ENCODE data around the gene HIBADH.

The HIBADH gene

GRCh38 chr7:27526131-27526530 lies 136.6 kb downstream of the HIBADH start:
- no peak overlapping the region for H3K4me3 ChIP-seq (replicated peaks; ENCODE audit: low read depth, low read length)
- no peak for DNase-seq (ENCODE audit: extremely low read depth, low read depth)
- TF ChIP-seq CTCF (IDR thresholded peaks at IDR 0.05; ENCODE audit: low read depth, low read length, missing control alignments): no peak

GRCh38 chr7:27523321-27523720 lies 139.4 kb downstream of the HIBADH start:
- TF ChIP-seq CTCF (IDR thresholded peaks at IDR 0.05; ENCODE audit: low read depth, low read length, missing control alignments): no peak
- H3K4me3 ChIP-seq (replicated peaks; ENCODE audit: low read depth, low read length): no peak overlapping the region
- no peak for DNase-seq (ENCODE audit: extremely low read depth, low read depth)

GRCh38 chr7:27522566-27522965 lies 140.1 kb downstream of the HIBADH start:
- no peak for TF ChIP-seq CTCF (IDR thresholded peaks at IDR 0.05; ENCODE audit: low read depth, low read length, missing control alignments)
- no peak overlapping the region for H3K4me3 ChIP-seq (replicated peaks; ENCODE audit: low read depth, low read length)
- DNase-seq (ENCODE audit: extremely low read depth, low read depth): no peak

GRCh38 chr7:27520815-27521790 lies 141.6 kb downstream of the HIBADH start:
- TF ChIP-seq CTCF (IDR thresholded peaks at IDR 0.05; ENCODE audit: low read depth, low read length, missing control alignments): no peak
- H3K4me3 ChIP-seq (replicated peaks; ENCODE audit: low read depth, low read length): no peak overlapping the region
- no peak for DNase-seq (ENCODE audit: extremely low read depth, low read depth)

- DNase-seq (ENCODE audit: extremely low read depth, low read depth): no peak
- TF ChIP-seq CTCF (IDR thresholded peaks at IDR 0.05; ENCODE audit: low read depth, low read length, missing control alignments): no peak
These were observed 142.8 kb downstream of the HIBADH start for GRCh38 chr7:27519793-27520469.

GRCh38 chr7:27518561-27519350 lies 143.9 kb downstream of the HIBADH start:
- no peak overlapping the region for H3K4me3 ChIP-seq (replicated peaks; ENCODE audit: low read depth, low read length)
- no peak for TF ChIP-seq CTCF (IDR thresholded peaks at IDR 0.05; ENCODE audit: low read depth, low read length, missing control alignments)
- no peak for DNase-seq (ENCODE audit: extremely low read depth, low read depth)

More at GRCh38 chr7:27519793-27520469, 142.8 kb downstream of the HIBADH start:
- H3K4me3 ChIP-seq (replicated peaks; ENCODE audit: low read depth, low read length): no peak overlapping the region
